Activated CD4-positive, alpha-beta T cell treated with anti-CD3 and anti-CD28 coated beads, Interleukin-10, Interleukin-2, amounts not matched to agents 100 ng/mL and 50 ng/mL, durations not matched to agents 16 hours and 8 hours (primary cell): ENCODE data around the gene TUFT1.

Experiments
- DNase-seq: peaks from one replicate; pipeline ENCODE4 v3.0.0-alpha.2; 2020

TUFT1 gene

GRCh38 chr1:151540021-151540981, at the start of gene TUFT1:
Gene TUFT1, plus strand, starts transcription at chr1:151540309. Its CDS starts 58 bp downstream, at chr1:151540367.
- DNase-seq, result peak; percentile 94

- no peak for DNase-seq
These were observed 48.5 kb upstream of the TUFT1 start for GRCh38 chr1:151491641-151492040.

- DNase-seq, result no peak
These were observed 48.0 kb upstream of the TUFT1 start for GRCh38 chr1:151492120-151492519.

- no peak for DNase-seq
These were observed 47.1 kb upstream of the TUFT1 start for GRCh38 chr1:151493042-151493441.

- DNase-seq, result peak; percentile 39
These were observed 45.3 kb upstream of the TUFT1 start for GRCh38 chr1:151494741-151495281.

GRCh38 chr1:151495316-151495715, 44.8 kb upstream of the TUFT1 start:
- DNase-seq, result no peak

GRCh38 chr1:151499365-151499764, 40.7 kb upstream of the TUFT1 start:
- DNase-seq, result no peak

GRCh38 chr1:151499930-151500329, 40.2 kb upstream of the TUFT1 start:
- no peak for DNase-seq

- DNase-seq, result no peak
These were observed 38.6 kb upstream of the TUFT1 start for GRCh38 chr1:151501474-151501873.

- no peak for DNase-seq
These were observed 37.9 kb upstream of the TUFT1 start for GRCh38 chr1:151502035-151502700.

GRCh38 chr1:151502859-151503780, 37.0 kb upstream of the TUFT1 start:
- DNase-seq, result peak; percentile 5

GRCh38 chr1:151504252-151504651, 35.9 kb upstream of the TUFT1 start:
- no peak for DNase-seq

- DNase-seq, result no peak
These were observed 35.4 kb upstream of the TUFT1 start for GRCh38 chr1:151504759-151505158.

- DNase-seq, result no peak
These were observed 31.3 kb upstream of the TUFT1 start for GRCh38 chr1:151508833-151509232.

- no peak for DNase-seq
These were observed 30.6 kb upstream of the TUFT1 start for GRCh38 chr1:151509350-151510019.

- DNase-seq, result no peak
These were observed 30.1 kb upstream of the TUFT1 start for GRCh38 chr1:151510020-151510405.

- no peak for DNase-seq
These were observed 29.5 kb upstream of the TUFT1 start for GRCh38 chr1:151510614-151510956.

GRCh38 chr1:151510957-151511635, 29.0 kb upstream of the TUFT1 start, which contains the start of gene CGN:
Gene CGN, plus strand, starts transcription at chr1:151511387. Its CDS starts 7,133 bp downstream, at chr1:151518520.
- peak; percentile 90 for DNase-seq

- peak; percentile 8 for DNase-seq
These were observed 28.4 kb upstream of the TUFT1 start for GRCh38 chr1:151511636-151512215.

- DNase-seq, result no peak
These were observed 27.8 kb upstream of the TUFT1 start for GRCh38 chr1:151512326-151512725.
